K562 (cell line): ENCODE data around the gene ITIH3. TPM values are rescaled to one million over a fixed set of nuclear protein-coding genes. Genes with fewer than 3 reads are reported as not detected.

Experiments used
- ATAC-seq: fragments of 200-7000 bp; cut with Tn5 transposase; 3 replicates; pipeline ENCODE4 v1.9.1; 2020; ENCODE audit warnings: moderate library complexity
- BruUV-seq: library from RNA; stranded (reverse); fragments of 400-500 nt; replicated peaks from 2 replicates; lab custom pipeline; 2021; lab: Mats Ljungman, UMichigan
- CTCF ChIA-PET: fragments of 300-600 bp; formaldehyde crosslinking; extraction: SDS; loops from one replicate; lab custom pipeline; 2021; ENCODE audit warnings: low intra/inter-chr PET ratio; lab: Yijun Ruan, JAX
- POLR2A ChIA-PET: fragments of 300-600, 350-650 bp; sonication (Branson Sonifier 250); formaldehyde crosslinking; extraction: SDS; loops from one replicate; lab custom pipeline; 2021; ENCODE audit warnings: antibody characterized with exemption, inconsistent platforms; lab: Yijun Ruan, JAX
- DNase-seq, 4 experiments: peaks; one replicate each; pipeline versions ENCODE4 v3.0.0 to v3.0.0-alpha.2; 2011 to 2018; ENCODE audit warnings: low spot score in 3 of 4, mixed read lengths in 3 of 4; ENCODE audit errors: extremely low read depth in 1 of 4
- FAIRE-seq: peaks from 2 replicates; lab custom pipeline; 2011; peaks lifted over from hg19 to GRCh38; lab: Jason Lieb, UNC
- H2AFZ ChIP-seq: 2 replicates; pipeline ENCODE4 v1.6.0; 2011; ENCODE audit warnings: low read depth, low read length, control low read depth, inconsistent platforms
- H3K27ac ChIP-seq: fragments of 200-600 bp; 3 replicates; pipeline ENCODE4 v1.8.0; 2011; ENCODE audit warnings: low read depth, mild to moderate bottlenecking, control low read depth, inconsistent platforms, low read length, moderate library complexity, mixed read lengths; ENCODE audit errors: extremely low read depth
- H3K27me3 ChIP-seq, 2 experiments: fragments of 300-600 bp in 1 of 2; 2 replicates in 1 of 2; 3 replicates in 1 of 2; pipeline versions ENCODE4 v1.6.0 to v1.8.0; 2011; ENCODE audit warnings: inconsistent platforms in 2 of 2, low read length in 2 of 2, mild to moderate bottlenecking in 1 of 2, mixed read lengths in 1 of 2, moderate library complexity in 1 of 2; ENCODE audit not compliant: control insufficient read depth in 2 of 2, insufficient read depth in 2 of 2
- H3K36me3 ChIP-seq: fragments of 300-600 bp; 3 replicates; pipeline ENCODE4 v1.8.0; 2011; ENCODE audit warnings: mild to moderate bottlenecking, low read length, inconsistent platforms; ENCODE audit not compliant: control insufficient read depth, insufficient read depth
- H3K4me1 ChIP-seq, 2 experiments: fragments of 200-600 bp in 1 of 2; replicated peaks in 1 of 2; 2 replicates in 1 of 2; 3 replicates in 1 of 2; pipeline versions ENCODE4 v1.5.1 to v1.8.0; 2011; ENCODE audit warnings: inconsistent platforms in 2 of 2, low read length in 2 of 2, mild to moderate bottlenecking in 1 of 2, mixed read lengths in 1 of 2, moderate library complexity in 1 of 2; ENCODE audit not compliant: control insufficient read depth in 2 of 2, insufficient read depth in 2 of 2
- H3K4me2 ChIP-seq: 2 replicates; pipeline ENCODE4 v1.6.1; 2011; ENCODE audit warnings: low read length, control low read depth, inconsistent platforms, mixed read lengths; ENCODE audit not compliant: insufficient read depth
- H3K4me3 ChIP-seq: fragments of 200-600 bp; sonication (generic), shearing (Covaris generic); 2 replicates; pipeline ENCODE4 v1.5.1; 2016; ENCODE audit warnings: control low read depth, inconsistent platforms
- H3K79me2 ChIP-seq: fragments of 200-600 bp; 3 replicates; pipeline ENCODE4 v1.8.0; 2011; ENCODE audit warnings: low read length, inconsistent platforms; ENCODE audit not compliant: control insufficient read depth, insufficient read depth
- H3K9ac ChIP-seq, 2 experiments: 2 replicates each; pipeline versions ENCODE4 v1.6.0 to v1.6.1; 2011; ENCODE audit warnings: low read depth in 2 of 2, low read length in 2 of 2, control low read depth in 1 of 2, inconsistent platforms in 1 of 2, mild to moderate bottlenecking in 1 of 2, mixed read lengths in 1 of 2; ENCODE audit not compliant: insufficient read depth in 1 of 2
- H3K9me1 ChIP-seq: one replicate; pipeline ENCODE4 v1.6.0; 2011; ENCODE audit warnings: inconsistent platforms, mild to moderate bottlenecking, low read length, moderate library complexity; ENCODE audit not compliant: control insufficient read depth, insufficient read depth
- H3K9me3 ChIP-seq: replicated peaks from 2 replicates; pipeline ENCODE4 v1.5.1; 2011; ENCODE audit warnings: low read depth, low read length, inconsistent platforms; ENCODE audit not compliant: control insufficient read depth, insufficient read depth
- H4K20me1 ChIP-seq: replicated peaks from 2 replicates; pipeline ENCODE4 v1.6.1; 2011; ENCODE audit warnings: low read length, inconsistent platforms, mixed read lengths; ENCODE audit not compliant: control insufficient read depth, insufficient read depth
- GMEB1 ChIP-seq: fragments of 250-450 bp; sonication (Bioruptor Pico); IDR thresholded peaks from 2 replicates; pipeline ENCODE4 v1.4.0; 2020; ENCODE audit warnings: mild to moderate bottlenecking
- KAT2B ChIP-seq: IDR thresholded peaks from one replicate; pipeline ENCODE4 v1.6.1; 2012; ENCODE audit warnings: low read depth, mild to moderate bottlenecking, control low read depth, inconsistent platforms, low read length, moderate library complexity
- NFIC ChIP-seq: fragments of 450-650 bp; IDR thresholded peaks from 2 replicates; pipeline ENCODE4 v1.6.1; 2017; ENCODE audit warnings: mild to moderate bottlenecking, inconsistent platforms
- ZBTB33 ChIP-seq: sonication (generic); formaldehyde crosslinking; IDR thresholded peaks from 2 replicates; pipeline ENCODE4 v1.8.1; 2023; ENCODE audit warnings: mild to moderate bottlenecking, missing genetic modification reagents
- ZNF316 ChIP-seq: fragments of 450-650 bp; IDR thresholded peaks from 2 replicates; pipeline ENCODE4 v1.6.1; 2016
- ZNF507 ChIP-seq: conservative IDR thresholded peaks from 2 replicates; pipeline ENCODE4 v1.6.1; 2017; ENCODE audit warnings: missing genetic modification characterization, missing compliant biosample characterization
- ZNF764 ChIP-seq: fragments of 250-450 bp; sonication (Bioruptor Pico); IDR thresholded peaks from 2 replicates; pipeline ENCODE4 v1.4.0; 2020; ENCODE audit warnings: low read depth, mild to moderate bottlenecking, moderate library complexity
- ZNF778 ChIP-seq: fragments of 450-650 bp; formaldehyde crosslinking; IDR thresholded peaks from 2 replicates; pipeline ENCODE4 v1.4.0; 2020; ENCODE audit warnings: mild to moderate bottlenecking, moderate library complexity
- WGBS: fragments of 100-300 bp; shearing (Covaris generic); methylation state at CpG from one replicate; pipeline ENCODE4 v1.1.6; 2016; ENCODE audit warnings: low coverage, mixed read lengths; ENCODE audit not compliant: insufficient coverage; ENCODE audit errors: missing lambda C conversion rate; 5-methylcytosine and 5-hydroxymethylcytosine counted together
- in situ Hi-C: fragments of 300-500 bp; cut with MboI; formaldehyde crosslinking; loops from 4 replicates; pipeline ENCODE4 v1.15.0; 2018; ENCODE audit warnings: inconsistent platforms, mixed read lengths
- intact Hi-C: fragments of 100-400 bp; cut with micrococcal nuclease; formaldehyde crosslinking; loops from 2 replicates; pipeline ENCODE4 v1.14.2; 2022
- polyA plus RNA-seq, 8 experiments: library from polyadenylated mRNA; depleted of rRNA in 4 of 8; stranded (reverse) in 5 of 8; unstranded in 3 of 8; fragments of >200 nt; fragmentation: Nextera tagmentation in 2 of 8; fragmentation: Illumina TruSeq in 1 of 8; extraction: Ambion mirVana in 2 of 8; extraction: Trizol in 1 of 8; gene quantifications; 2 replicates each; pipeline versions ENCODE4 v1.2.1 to v1.2.3, GENCODE V29; 2011 to 2014; ENCODE audit warnings: inconsistent platforms in 1 of 8, missing spikeins in 1 of 8
- total RNA-seq, 7 experiments: library from RNA; depleted of rRNA in 6 of 7; stranded (reverse); fragments of >200 nt in 6 of 7; fragmentation: Illumina TruSeq in 2 of 7; extraction: Trizol in 2 of 7; gene quantifications; 2 replicates each; pipeline versions ENCODE4 v1.2.1 to v1.2.3, GENCODE V29; 2011 to 2021; ENCODE audit warnings: low replicate concordance in 1 of 7
- TF ChIP-seq, protein P1 (sequence below), 2 experiments: fragments of 250-450 bp in 1 of 2; fragments of 450-650 bp in 1 of 2; sonication (Bioruptor Pico) in 1 of 2; IDR thresholded peaks; 2 replicates each; pipeline versions ENCODE4 v1.6.1 to v1.8.0; 2016 to 2021; ENCODE audit warnings: mild to moderate bottlenecking in 2 of 2, moderate library complexity in 2 of 2, missing compliant biosample characterization in 1 of 2, missing genetic modification characterization in 1 of 2

Gene ITIH3
- total and polyA plus RNA-seq, 9 of the 15 experiments (the other 6 are each of a cell fraction or from before 2014, with no cell fraction given), result 0.07 to 0.35 TPM; not detected in 7

DNA sequence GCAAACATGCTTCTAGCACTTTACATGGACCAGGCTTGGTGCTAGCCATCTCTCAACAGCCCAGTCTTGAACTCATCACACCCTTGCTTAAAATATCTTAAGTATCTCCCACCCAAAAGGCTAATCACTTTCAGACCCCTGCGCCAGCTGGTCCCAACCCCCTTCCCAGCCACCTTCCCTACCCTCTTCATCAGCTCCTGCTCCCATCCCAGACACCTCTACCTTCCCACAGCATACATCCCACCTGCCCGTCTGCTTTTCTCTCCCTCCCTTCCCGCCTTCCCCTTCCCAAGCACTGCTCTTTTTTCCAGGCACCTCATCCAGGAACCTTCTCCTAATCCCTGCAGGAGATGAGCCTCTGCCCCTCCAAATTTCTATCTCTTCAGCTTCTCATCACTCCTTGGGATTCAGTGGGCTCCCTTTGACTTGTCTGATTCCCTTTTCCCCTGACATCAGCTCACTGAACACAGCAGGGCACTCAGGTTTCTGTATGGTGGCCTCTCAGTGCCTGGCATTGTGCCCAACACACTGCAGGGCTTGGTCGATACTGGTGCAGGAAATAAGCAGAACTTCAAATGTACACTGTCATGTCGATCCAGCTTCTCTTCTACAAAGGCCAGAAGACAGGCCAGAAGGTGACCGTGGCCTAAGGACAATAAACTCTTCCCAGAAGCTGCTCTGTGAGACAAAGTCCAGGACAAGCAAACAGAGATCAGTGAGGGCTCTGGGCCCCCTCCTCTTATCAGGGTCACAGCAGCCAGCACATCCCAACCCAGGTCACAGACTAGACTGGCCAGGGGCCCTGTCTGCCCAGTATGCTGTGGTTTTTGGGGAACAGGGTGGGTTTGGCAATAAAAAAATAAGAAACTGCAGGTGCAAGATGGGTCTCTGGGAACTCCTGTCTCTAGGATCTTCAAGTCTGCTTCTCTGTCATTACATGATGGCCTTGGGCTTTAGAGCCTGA lies 19.4 kb upstream of the ITIH3 start:
- H2AFZ ChIP-seq, result peak overlapping the region; percentile 70
- H4K20me1 ChIP-seq, result no peaks in the 10 kb centered on the region
- in situ Hi-C loops, result no loop called here
- no peaks in the 10 kb centered on the region for H3K9me1 ChIP-seq
- no TSS peak for BruUV-seq
- peak overlapping the region in 1 of 2 experiments; percentile 48; a peak in 1 of 4 replicates for H3K9ac ChIP-seq
- ATAC-seq (no peak), DNase-seq (no peak), FAIRE-seq (no peak)
- CTCF ChIA-PET, result no interaction called here
- POLR2A ChIA-PET, result interaction anchor here (0.5 to 0.6 kb wide), 3 partner anchors 8 to 311 kb away, joined by 3 read pairs; no protein-coding TSS in a partner anchor
- intact Hi-C loops, result no loop called here
- H3K4me1 ChIP-seq, result peaks cover 0 to 4% of the 10 kb centered on the region in 2 experiments; a peak in 2 of 5 replicates
- no peaks in the 10 kb centered on the region for H3K9me3 ChIP-seq
- H3K27ac ChIP-seq, result no peak overlapping the region
- TF ChIP-seq NFIC, result peak; percentile 27; the same call in 1 of the 2 replicates
- TF ChIP-seq ZNF778 (CRISPR knock-in tag), result no peak
- no peaks in the 10 kb centered on the region for H3K36me3 ChIP-seq
- no peak overlapping the region for H3K4me3 ChIP-seq
- peaks cover 0 to 6% of the 10 kb centered on the region in 2 experiments; a peak in 1 of 5 replicates for H3K27me3 ChIP-seq
- WGBS, result 29% methylated on average over 2 of the region's 6 CpGs
- H3K79me2 ChIP-seq, result peaks cover 6% of the 10 kb centered on the region
- no peak overlapping the region for H3K4me2 ChIP-seq

DNA sequence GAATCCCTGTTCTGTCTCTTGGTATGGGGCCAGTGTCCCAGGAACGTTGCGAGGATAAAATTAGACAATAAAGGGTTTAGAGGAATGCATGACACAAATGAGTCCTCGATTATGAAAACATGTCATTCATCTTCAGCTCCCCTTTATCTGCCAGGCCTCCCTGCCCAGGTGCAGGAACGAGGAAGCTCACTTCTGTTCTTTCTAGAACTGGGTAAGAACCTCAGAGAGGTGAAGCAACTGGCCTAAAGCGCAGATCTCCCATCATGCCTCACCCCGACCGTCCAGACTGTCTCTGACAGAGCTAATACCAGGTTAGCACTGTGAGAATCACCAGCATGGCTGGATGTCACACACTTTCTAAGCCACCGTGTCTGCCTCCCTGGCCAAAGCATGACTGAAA lies 18.7 kb upstream of the ITIH3 start:
- FAIRE-seq, result no peak
- no peak overlapping the region for H3K27ac ChIP-seq
- H3K4me1 ChIP-seq, result peaks cover 0 to 4% of the 10 kb centered on the region in 2 experiments; a peak in 2 of 5 replicates
- H3K36me3 ChIP-seq, result no peaks in the 10 kb centered on the region
- H3K9me1 ChIP-seq, result no peaks in the 10 kb centered on the region
- no peaks in the 10 kb centered on the region for H3K79me2 ChIP-seq
- H4K20me1 ChIP-seq, result no peaks in the 10 kb centered on the region
- CTCF ChIA-PET, result no interaction called here
- DNase-seq, result no peak
- no peak overlapping the region; a peak in 1 of 4 replicates for H3K9ac ChIP-seq
- H3K4me2 ChIP-seq, result no peak overlapping the region
- in situ Hi-C loops (no loop called here), intact Hi-C loops (no loop called here)
- no peak overlapping the region for H3K4me3 ChIP-seq
- ATAC-seq, result peak; percentile 30; the same call in 1 of the 3 replicates
- WGBS, result 23% methylated on average over 7 of the region's 8 CpGs
- POLR2A ChIA-PET, result interaction anchor here (0.6 kb wide), 1 partner anchor 312 kb away, joined by 3 read pairs; no protein-coding TSS in a partner anchor
- no TSS peak for BruUV-seq
- H2AFZ ChIP-seq, result peak overlapping the region; percentile 70
- H3K27me3 ChIP-seq, result peaks cover 0 to 10% of the 10 kb centered on the region in 2 experiments; a peak in 1 of 5 replicates
- no peaks in the 10 kb centered on the region for H3K9me3 ChIP-seq
- TF ChIP-seq ZNF507 (tag) (no peak), ZBTB33 (no peak), GMEB1 (CRISPR knock-in tag) (no peak), KAT2B (no peak), ZNF316 (no peak), ZNF764 (CRISPR knock-in tag) (no peak)
- TF ChIP-seq, protein P1, sequence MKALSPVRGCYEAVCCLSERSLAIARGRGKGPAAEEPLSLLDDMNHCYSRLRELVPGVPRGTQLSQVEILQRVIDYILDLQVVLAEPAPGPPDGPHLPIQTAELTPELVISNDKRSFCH (CRISPR knock-in tag; IDR thresholded peaks at IDR 0.05), result no peak
- TF ChIP-seq, protein P1 (tag; IDR thresholded peaks at IDR 0.05), result no peak
